H1 (cell line): ENCODE results near the gene CCNG2. TPM values are rescaled to one million over a fixed set of nuclear protein-coding genes. Genes with fewer than 3 reads are reported as not detected.

Experiments used
- CTCF ChIA-PET: fragments of 300-600 bp; sonication (Branson Sonifier 250); formaldehyde crosslinking; loops from one replicate; lab custom pipeline; 2021; ENCODE audit not compliant: partially characterized antibody; lab: Charles Lee
- POLR2A ChIA-PET: fragments of 300-600 bp; sonication (Branson Sonifier 250); formaldehyde crosslinking; loops from one replicate; lab custom pipeline; 2021; ENCODE audit warnings: inconsistent platforms; ENCODE audit not compliant: partially characterized antibody; lab: Charles Lee
- DNase-seq, 2 experiments: peaks; one replicate each; pipeline versions ENCODE4 v3.0.0 to v3.0.0-alpha.2; 2010 to 2022; ENCODE audit warnings: low spot score in 2 of 2, low read depth in 1 of 2, mixed read lengths in 1 of 2
- FAIRE-seq: peaks from 2 replicates; lab custom pipeline; 2011; peaks lifted over from hg19 to GRCh38; lab: Jason Lieb, UNC
- H2AFZ ChIP-seq: 2 replicates; pipeline ENCODE4 v1.8.1; 2012; ENCODE audit warnings: low read length, inconsistent platforms
- H2AK5ac ChIP-seq: 2 replicates; pipeline ENCODE4 v1.6.1; 2013; ENCODE audit warnings: low read depth, low read length
- H2BK120ac ChIP-seq: replicated peaks from 2 replicates; pipeline ENCODE3; 2013; ENCODE audit warnings: low read depth, low read length, inconsistent platforms
- H2BK12ac ChIP-seq: 2 replicates; pipeline ENCODE4 v1.6.1; 2013; ENCODE audit warnings: low read depth, low read length
- H2BK15ac ChIP-seq: 2 replicates; pipeline ENCODE4 v1.6.1; 2013; ENCODE audit warnings: low read length
- H2BK20ac ChIP-seq: 2 replicates; pipeline ENCODE4 v1.6.1; 2013; ENCODE audit warnings: low read length
- H2BK5ac ChIP-seq: 2 replicates; pipeline ENCODE4 v1.6.1; 2013; ENCODE audit warnings: low read depth, low read length
- H3K14ac ChIP-seq: 2 replicates; pipeline ENCODE4 v1.6.1; 2013; ENCODE audit warnings: inconsistent platforms; ENCODE audit not compliant: insufficient read length
- H3K18ac ChIP-seq: 2 replicates; pipeline ENCODE4 v1.6.1; 2013; ENCODE audit warnings: low read length; ENCODE audit errors: extremely low read depth
- H3K23ac ChIP-seq: 2 replicates; pipeline ENCODE4 v1.6.1; 2013; ENCODE audit warnings: inconsistent platforms; ENCODE audit not compliant: insufficient read length
- H3K23me2 ChIP-seq: 2 replicates; pipeline ENCODE4 v1.6.1; 2013; ENCODE audit warnings: low read depth, low read length
- H3K27ac ChIP-seq: 2 replicates; pipeline ENCODE4 v1.6.1; 2011; ENCODE audit warnings: low read depth, low read length, inconsistent platforms
- H3K27me3 ChIP-seq, 4 experiments: replicated peaks in 1 of 4; 1 replicate in 1 of 4; 2 replicates in 3 of 4; pipeline versions ENCODE4 v1.6.1 to v1.8.1; 2011 to 2013; ENCODE audit warnings: low read length in 3 of 4, mild to moderate bottlenecking in 3 of 4, inconsistent platforms in 2 of 4, mixed read lengths in 2 of 4, moderate library complexity in 1 of 4; ENCODE audit not compliant: control insufficient read depth in 3 of 4, insufficient read depth in 3 of 4; ENCODE audit errors: extremely low read depth in 1 of 4
- H3K36me3 ChIP-seq, 4 experiments: 2 replicates each; pipeline versions ENCODE4 v1.6.1 to v1.8.1; 2011 to 2013; ENCODE audit warnings: mild to moderate bottlenecking in 4 of 4, low read length in 3 of 4, moderate library complexity in 2 of 4, control low read depth in 1 of 4, inconsistent platforms in 1 of 4; ENCODE audit not compliant: insufficient read depth in 4 of 4, control insufficient read depth in 2 of 4
- H3K4ac ChIP-seq: replicated peaks from 2 replicates; pipeline ENCODE3; 2013; ENCODE audit warnings: low read length, low read depth, mixed read lengths, inconsistent platforms; ENCODE audit not compliant: insufficient read length
- H3K4me1 ChIP-seq, 4 experiments: replicated peaks in 1 of 4; 1 replicate in 1 of 4; 2 replicates in 3 of 4; pipeline versions ENCODE4 v1.6.1 to v1.8.1; 2011 to 2013; ENCODE audit warnings: low read length in 3 of 4, inconsistent platforms in 2 of 4, mixed read lengths in 1 of 4; ENCODE audit not compliant: insufficient read depth in 4 of 4, control insufficient read depth in 3 of 4
- H3K4me2 ChIP-seq, 2 experiments: 2 replicates each; pipeline versions ENCODE4 v1.6.1 to v1.8.1; 2011 to 2013; ENCODE audit warnings: low read depth in 2 of 2, low read length in 2 of 2, control low read depth in 1 of 2, inconsistent platforms in 1 of 2, mild to moderate bottlenecking in 1 of 2; ENCODE audit not compliant: insufficient read depth in 1 of 2
- H3K4me3 ChIP-seq, 4 experiments: fragments of 200-600, 300-600 bp in 1 of 4; sonication (generic), shearing (Covaris generic), sonication (Bioruptor Twin) in 1 of 4; 2 replicates each; pipeline versions ENCODE4 v1.5.1 to v1.8.1; 2011 to 2016; ENCODE audit warnings: low read length in 4 of 4, low read depth in 3 of 4, control low read depth in 2 of 4, inconsistent platforms in 2 of 4, mild to moderate bottlenecking in 2 of 4, mixed read lengths in 1 of 4, moderate library complexity in 1 of 4; ENCODE audit not compliant: insufficient read depth in 2 of 4; ENCODE audit errors: extremely low read depth in 1 of 4
- H3K56ac ChIP-seq: replicated peaks from 2 replicates; pipeline ENCODE3; 2013; ENCODE audit warnings: low read depth, mild to moderate bottlenecking, mixed read lengths, low read length, inconsistent platforms; ENCODE audit not compliant: insufficient read length
- H3K79me1 ChIP-seq: 2 replicates; pipeline ENCODE4 v1.6.1; 2013; ENCODE audit warnings: low read depth, low read length, control low read depth
- H3K79me2 ChIP-seq, 2 experiments: 2 replicates each; pipeline versions ENCODE4 v1.6.1 to v1.8.1; 2012 to 2013; ENCODE audit warnings: low read length in 2 of 2, mild to moderate bottlenecking in 2 of 2, inconsistent platforms in 1 of 2; ENCODE audit not compliant: insufficient read depth in 2 of 2, control insufficient read depth in 1 of 2
- H3K9ac ChIP-seq, 4 experiments: replicated peaks in 1 of 4; 1 replicate in 1 of 4; 2 replicates in 3 of 4; pipeline versions ENCODE4 v1.6.1 to v1.8.1; 2011 to 2013; ENCODE audit warnings: low read depth in 3 of 4, low read length in 3 of 4, control low read depth in 2 of 4, mild to moderate bottlenecking in 2 of 4, moderate library complexity in 2 of 4, inconsistent platforms in 1 of 4; ENCODE audit errors: extremely low read depth in 1 of 4
- H3K9me3 ChIP-seq, 2 experiments: 2 replicates each; pipeline versions ENCODE4 v1.6.1 to v1.8.1; 2012 to 2013; ENCODE audit warnings: mild to moderate bottlenecking in 2 of 2, moderate library complexity in 2 of 2, control low read depth in 1 of 2, inconsistent platforms in 1 of 2, low read depth in 1 of 2, low read length in 1 of 2, mixed read lengths in 1 of 2; ENCODE audit not compliant: insufficient read depth in 2 of 2
- H4K20me1 ChIP-seq, 2 experiments: replicated peaks in 1 of 2; 2 replicates each; pipeline versions ENCODE3 to v1.8.1; 2011 to 2013; ENCODE audit warnings: inconsistent platforms in 2 of 2, low read length in 2 of 2, mild to moderate bottlenecking in 1 of 2; ENCODE audit not compliant: insufficient read depth in 2 of 2, control insufficient read depth in 1 of 2
- H4K5ac ChIP-seq: 2 replicates; pipeline ENCODE4 v1.6.1; 2013; ENCODE audit warnings: low read length, low read depth, mixed read lengths, inconsistent platforms; ENCODE audit not compliant: insufficient read length
- H4K8ac ChIP-seq: 2 replicates; pipeline ENCODE4 v1.8.0; 2013; ENCODE audit warnings: mild to moderate bottlenecking, moderate library complexity, low read length, inconsistent platforms; ENCODE audit not compliant: insufficient read depth; ENCODE audit errors: extremely low read depth
- H4K91ac ChIP-seq: replicated peaks from 2 replicates; pipeline ENCODE3; 2013; ENCODE audit warnings: low read length, mixed read lengths, inconsistent platforms; ENCODE audit not compliant: insufficient read length
- HDAC2 ChIP-seq, 2 experiments: fragments of 300-600 bp in 1 of 2; sonication (generic) in 1 of 2; IDR thresholded peaks; 2 replicates each; pipeline ENCODE4 v1.6.1; 2011 to 2012; ENCODE audit warnings: low read depth in 2 of 2, low read length in 2 of 2, mild to moderate bottlenecking in 2 of 2, moderate library complexity in 2 of 2, borderline replicate concordance in 1 of 2, inconsistent platforms in 1 of 2
- POU5F1 ChIP-seq: IDR thresholded peaks from 2 replicates; pipeline ENCODE4 v1.6.1; 2011; ENCODE audit warnings: low read depth, mild to moderate bottlenecking, low read length, moderate library complexity
- WGBS, 2 experiments: shearing (Covaris generic) in 1 of 2; methylation state at CpG; one replicate each; pipeline versions ENCODE4 v1.1.6 to v1.1.7; 2013 to 2015; ENCODE audit warnings: low lambda C conversion rate in 2 of 2, mixed read lengths in 2 of 2, inconsistent platforms in 1 of 2, low coverage in 1 of 2, missing lambda C conversion rate in 1 of 2; ENCODE audit not compliant: insufficient replicate concordance in 2 of 2, insufficient coverage in 1 of 2, insufficient read length in 1 of 2; ENCODE audit errors: extremely low coverage in 1 of 2, missing lambda C conversion rate in 1 of 2; 5-methylcytosine and 5-hydroxymethylcytosine counted together
- polyA plus RNA-seq, 7 experiments: library from polyadenylated mRNA; depleted of rRNA in 3 of 7; stranded (reverse) in 5 of 7; unstranded in 2 of 7; fragments of >200 nt in 5 of 7; fragments of 200-250 nt in 2 of 7; gene quantifications; 1 replicate in 5 of 7; 2 replicates in 1 of 7; 4 replicates in 1 of 7; pipeline versions ENCODE4 v1.2.1 to v1.2.3, GENCODE V29; 2011 to 2013; ENCODE audit warnings: missing spikeins in 2 of 7, mixed read lengths in 2 of 7
- total RNA-seq: library from RNA; stranded (reverse); fragmentation: NEBNext Ultra II Directional; extraction: Animal tissue kit (Norgen Biotek cat#: 25700); gene quantifications from 2 replicates; pipeline ENCODE4 v1.2.1, GENCODE V29; 2021

CCNG2 gene
- total and polyA plus RNA-seq, 2 of the 8 experiments (the other 6 are each of a cell fraction or from before 2014, with no cell fraction given), result 3.5 to 13.9 TPM

- Histone ChIP-seq H3K27ac (no peak overlapping the region), H2BK12ac (no peak overlapping the region), H3K56ac (no peak overlapping the region), H3K23ac (no peak overlapping the region), H4K5ac (no peak overlapping the region), H3K79me1 (no peaks in the 10 kb centered on the region), H3K4me3 (no peak overlapping the region), H3K4me2 (no peak overlapping the region), H3K79me2 (no peaks in the 10 kb centered on the region), H2BK120ac (no peak overlapping the region), H2AK5ac (no peak overlapping the region), H3K4me1 (peaks cover 0 to 2% (median 0%) of the 10 kb centered on the region in 4 experiments; a peak in 2 of 7 replicates), H3K9ac (no peak overlapping the region; a peak in 1 of 7 replicates), H3K23me2 (no peaks in the 10 kb centered on the region), H3K36me3 (no peaks in the 10 kb centered on the region), H4K8ac (no peak overlapping the region), H2BK15ac (no peak overlapping the region), H3K27me3 (no peaks in the 10 kb centered on the region), H3K4ac (no peak overlapping the region), H3K18ac (no peak overlapping the region), H2AFZ (no peak overlapping the region), H4K20me1 (no peaks in the 10 kb centered on the region), H3K14ac (no peak overlapping the region), H3K9me3 (no peaks in the 10 kb centered on the region), H2BK20ac (no peak overlapping the region), H2BK5ac (no peak overlapping the region), H4K91ac (no peak overlapping the region)
- WGBS, 2 experiments, result 87% methylated on average over 8 of the region's 8 CpGs; no CpG with 5 or more reads in 1 of the 2 experiments
- CTCF ChIA-PET, result interaction anchor here (0.8 to 2.3 kb wide), 8 partner anchors 17 to 78 kb away, joined by 3 to 7 read pairs (median 3); no protein-coding TSS in a partner anchor
- no peak for FAIRE-seq
- DNase-seq, result no peak
- no peak for TF ChIP-seq POU5F1
- TF ChIP-seq HDAC2 (IDR thresholded peaks at IDR 0.05; ENCODE audit: borderline replicate concordance in 1 of 2, low read depth in 2 of 2, low read length in 2 of 2), result no peak
- POLR2A ChIA-PET, result interaction anchor here (1.2 kb wide), 1 partner anchor 30 kb away, joined by 3 read pairs; the partner anchor contains the start of gene CCNG2
Observed at GRCh38 chr4:77125961-77126360, 31.0 kb upstream of the CCNG2 start.
